Lower lobe of right lung (tissue), 2 donors: Measurements from ENCODE around the gene BACH2. TPM values are rescaled to one million over a fixed set of nuclear protein-coding genes. Genes with fewer than 3 reads are reported as not detected.

ENCODE experiments used
- ATAC-seq, 2 donors: fragments of 200-7000 bp; cut with Tn5 transposase; one replicate each; pipeline ENCODE4 v1.9.1; 2020 to 2022; ENCODE audit warnings: mild to moderate bottlenecking in 2 of 2, moderate library complexity in 2 of 2
- DNase-seq: peaks from one replicate; pipeline ENCODE4 v3.0.0-alpha.2; 2020
- H3K27ac ChIP-seq: fragments of 200-600 bp; one replicate; pipeline ENCODE4 v1.8.0; 2022
- H3K27me3 ChIP-seq: fragments of 200-600 bp; one replicate; pipeline ENCODE4 v1.8.0; 2022; ENCODE audit warnings: low read depth
- H3K36me3 ChIP-seq: fragments of 200-600 bp; one replicate; pipeline ENCODE4 v1.8.0; 2022; ENCODE audit warnings: mild to moderate bottlenecking
- H3K4me1 ChIP-seq: fragments of 200-600 bp; one replicate; pipeline ENCODE4 v1.8.0; 2022
- H3K4me3 ChIP-seq: fragments of 200-600 bp; one replicate; pipeline ENCODE4 v1.8.0; 2022; ENCODE audit warnings: mild to moderate bottlenecking
- H3K9me3 ChIP-seq: fragments of 200-600 bp; one replicate; pipeline ENCODE4 v1.8.0; 2022
- CTCF ChIP-seq: fragments of 200-600 bp; IDR thresholded peaks from one replicate; pipeline ENCODE4 v1.8.0; 2022; ENCODE audit warnings: antibody characterized with exemption, mild to moderate bottlenecking
- intact Hi-C: fragments of 100-400 bp; cut with DNase I; formaldehyde crosslinking; loops from one replicate; pipeline ENCODE4 v1.11.0; 2022
- total RNA-seq: library from RNA; stranded (reverse); fragmentation: NEBNext Ultra II Directional; extraction: Animal tissue kit (Norgen Biotek cat#: 25700); gene quantifications from one replicate; pipeline ENCODE4 v1.2.1, GENCODE V29; 2021
- donor health status: DM: no; HTN: yes; CAD: no; lungs with severe emphysema.

The BACH2 gene
- total RNA-seq, 1 donor from 2014 or later = 6.3 TPM

- no peaks in the 10 kb centered on the region for H3K27me3 ChIP-seq
- H3K4me3 ChIP-seq = no peak overlapping the region
- DNase-seq (no peak), ATAC-seq (no peak)
- H3K27ac ChIP-seq = no peak overlapping the region
- no peak for TF ChIP-seq CTCF
- H3K4me1 ChIP-seq = peaks cover 13% of the 10 kb centered on the region
- no peaks in the 10 kb centered on the region for H3K36me3 ChIP-seq
- intact Hi-C loops = no loop called here
- no peaks in the 10 kb centered on the region for H3K9me3 ChIP-seq
These were observed 103.3 kb downstream of the BACH2 start for GRCh38 chr6:90193359-90193758.

GRCh38 chr6:90192857-90193256 is 103.8 kb downstream of the BACH2 start:
- no peak for DNase-seq
- no peak for ATAC-seq
- no peaks in the 10 kb centered on the region for H3K9me3 ChIP-seq
- H3K27ac ChIP-seq = no peak overlapping the region
- H3K27me3 ChIP-seq = no peaks in the 10 kb centered on the region
- peaks cover 18% of the 10 kb centered on the region for H3K4me1 ChIP-seq
- H3K4me3 ChIP-seq = no peak overlapping the region
- intact Hi-C loops = no loop called here
- no peaks in the 10 kb centered on the region for H3K36me3 ChIP-seq
- no peak for TF ChIP-seq CTCF

- no peak overlapping the region for H3K27ac ChIP-seq
- no peaks in the 10 kb centered on the region for H3K27me3 ChIP-seq
- TF ChIP-seq CTCF = no peak
- no peak overlapping the region for H3K4me3 ChIP-seq
- no peak for ATAC-seq
- intact Hi-C loops = no loop called here
- no peaks in the 10 kb centered on the region for H3K9me3 ChIP-seq
- H3K4me1 ChIP-seq = peaks cover 37% of the 10 kb centered on the region
- no peaks in the 10 kb centered on the region for H3K36me3 ChIP-seq
- no peak for DNase-seq
These were observed 105.8 kb downstream of the BACH2 start for GRCh38 chr6:90190752-90191395.

GRCh38 chr6:90190131-90190530 is 106.5 kb downstream of the BACH2 start:
- Histone ChIP-seq H3K36me3 (no peaks in the 10 kb centered on the region), H3K9me3 (no peaks in the 10 kb centered on the region), H3K27ac (no peak overlapping the region), H3K4me1 (peaks cover 40% of the 10 kb centered on the region), H3K4me3 (no peak overlapping the region), H3K27me3 (no peaks in the 10 kb centered on the region)
- ATAC-seq = no peak
- no peak for DNase-seq
- no peak for TF ChIP-seq CTCF
- intact Hi-C loops = no loop called here

- Histone ChIP-seq H3K27ac (peak overlapping the region; percentile 42), H3K27me3 (no peaks in the 10 kb centered on the region), H3K4me3 (no peak overlapping the region), H3K36me3 (no peaks in the 10 kb centered on the region), H3K9me3 (no peaks in the 10 kb centered on the region), H3K4me1 (peaks cover 50% of the 10 kb centered on the region)
- intact Hi-C loops = no loop called here
- ATAC-seq (peak; percentile 15 to 31), DNase-seq (no peak)
- TF ChIP-seq CTCF = no peak
These were observed 109.1 kb downstream of the BACH2 start for GRCh38 chr6:90187437-90188121.
